ENCODE results near the gene PIAS4.
"Not testable (repeated sequence)": the region's sequence is repeated elsewhere in the genome, so short reads cannot be mapped to it uniquely, and the experiment has no call there.

Gene PIAS4

GRCh38 chr19:3998667-3999412, 8.7 kb upstream of the PIAS4 start:
- DNase-seq (ENCODE audit: low spot score) = not testable (repeated sequence)

DNA sequence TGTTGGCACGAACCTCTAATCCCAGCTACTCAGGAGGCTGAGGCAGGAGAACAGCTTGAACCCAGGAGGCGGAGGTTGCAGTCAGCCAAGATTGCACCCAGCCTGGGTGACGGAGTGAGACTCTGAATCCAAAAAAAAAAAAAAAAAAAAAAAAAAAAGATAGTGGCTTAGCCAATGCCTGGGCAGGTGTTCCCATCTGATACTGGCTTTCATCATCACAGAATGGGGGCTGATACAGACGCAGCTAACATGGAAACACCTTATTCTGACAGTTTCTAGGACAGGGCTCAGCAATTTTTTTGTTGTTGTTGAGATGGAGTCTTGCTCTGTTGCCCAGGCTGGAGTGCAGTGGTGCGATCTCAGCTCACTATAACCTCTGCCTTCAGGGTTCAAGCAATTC, 6.7 kb upstream of the PIAS4 start:
- peak; percentile 45 for DNase-seq (ENCODE audit: low spot score)

DNA sequence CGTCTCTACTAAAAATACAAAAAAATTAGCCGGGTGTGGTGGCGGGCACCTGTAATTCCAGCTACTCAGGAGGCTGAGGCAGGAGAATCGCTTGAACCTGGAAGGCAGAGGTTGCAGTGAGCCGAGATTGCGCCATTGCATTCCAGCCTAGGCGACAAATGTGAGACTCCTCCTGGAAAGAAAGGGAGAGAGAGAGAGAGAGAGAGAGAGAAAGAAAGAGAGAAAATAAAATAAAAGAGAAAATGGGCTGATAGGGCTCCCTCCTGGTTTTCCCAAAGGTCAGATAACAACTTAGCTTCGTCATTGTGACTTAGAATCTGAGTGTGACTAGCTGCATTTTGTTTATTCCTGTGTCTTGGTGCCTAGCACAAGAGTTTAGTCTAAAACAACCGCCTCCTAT, 2.1 kb upstream of the PIAS4 start:
- DNase-seq (ENCODE audit: low spot score) = peak; percentile 67

DNA sequence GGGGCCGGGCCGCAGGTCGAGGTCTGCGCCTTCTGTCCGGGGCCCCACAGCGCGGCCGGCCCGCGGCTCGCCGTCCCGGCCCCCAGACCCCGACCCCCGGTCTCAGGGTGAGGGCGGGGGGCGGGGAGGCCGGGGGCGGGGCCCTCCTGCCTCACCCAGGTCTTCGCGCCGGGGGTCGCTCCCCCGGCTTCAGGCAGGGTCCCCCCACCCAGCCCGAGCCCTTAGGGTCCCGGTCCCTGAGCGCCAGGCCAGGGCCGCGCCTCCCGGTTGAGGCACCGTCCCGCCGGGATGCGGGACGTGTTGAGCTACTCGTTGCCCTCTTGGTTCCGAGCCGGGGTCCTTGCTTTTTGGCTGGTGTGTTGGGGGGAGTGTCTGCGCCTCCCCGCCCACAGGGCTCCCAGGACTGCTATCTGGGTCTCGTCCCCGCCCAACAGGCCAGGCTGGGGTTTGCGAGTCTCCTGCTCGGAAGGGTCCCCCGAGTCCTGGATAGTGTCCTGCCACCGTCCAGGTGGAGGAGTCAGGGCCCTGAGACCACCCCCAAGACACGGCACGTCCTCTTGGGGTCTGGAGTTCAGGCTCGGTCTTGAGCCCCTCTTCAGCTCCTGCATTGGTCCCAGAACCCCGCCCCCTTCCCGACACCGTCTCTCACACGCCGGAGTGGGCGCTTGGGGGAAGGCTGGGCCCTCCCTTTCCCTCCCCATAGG, 452 bp downstream of the PIAS4 start:
- DNase-seq (ENCODE audit: low spot score) = peak; percentile 70

GRCh38 chr19:4009990-4010807, 2.7 kb downstream of the PIAS4 start:
- DNase-seq (ENCODE audit: low spot score) = no peak

- no peak for DNase-seq (ENCODE audit: low spot score)
Observed at GRCh38 chr19:4010808-4011110, 3.2 kb downstream of the PIAS4 start.

DNA sequence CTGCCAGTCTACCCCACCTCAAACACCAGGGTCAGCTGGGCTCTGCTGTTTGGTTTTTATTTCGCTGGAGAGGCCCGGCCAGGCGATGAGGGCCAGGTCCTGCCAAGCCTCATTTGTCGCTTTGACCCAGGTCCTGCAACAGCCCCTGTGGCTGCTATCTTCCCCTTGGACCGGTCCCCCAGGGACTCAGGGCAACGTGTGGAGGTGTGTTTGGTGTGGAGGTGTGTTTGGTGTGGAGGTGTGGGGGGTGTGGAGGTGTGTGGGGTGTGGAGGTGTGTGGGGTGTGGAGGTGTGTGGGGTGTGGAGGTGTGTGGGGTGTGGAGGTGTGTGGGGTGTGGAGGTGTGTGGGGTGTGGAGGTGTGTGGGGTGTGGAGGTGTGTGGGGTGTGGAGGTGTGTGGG, 3.9 kb downstream of the PIAS4 start:
- DNase-seq (ENCODE audit: low spot score) = not testable (repeated sequence)

DNA sequence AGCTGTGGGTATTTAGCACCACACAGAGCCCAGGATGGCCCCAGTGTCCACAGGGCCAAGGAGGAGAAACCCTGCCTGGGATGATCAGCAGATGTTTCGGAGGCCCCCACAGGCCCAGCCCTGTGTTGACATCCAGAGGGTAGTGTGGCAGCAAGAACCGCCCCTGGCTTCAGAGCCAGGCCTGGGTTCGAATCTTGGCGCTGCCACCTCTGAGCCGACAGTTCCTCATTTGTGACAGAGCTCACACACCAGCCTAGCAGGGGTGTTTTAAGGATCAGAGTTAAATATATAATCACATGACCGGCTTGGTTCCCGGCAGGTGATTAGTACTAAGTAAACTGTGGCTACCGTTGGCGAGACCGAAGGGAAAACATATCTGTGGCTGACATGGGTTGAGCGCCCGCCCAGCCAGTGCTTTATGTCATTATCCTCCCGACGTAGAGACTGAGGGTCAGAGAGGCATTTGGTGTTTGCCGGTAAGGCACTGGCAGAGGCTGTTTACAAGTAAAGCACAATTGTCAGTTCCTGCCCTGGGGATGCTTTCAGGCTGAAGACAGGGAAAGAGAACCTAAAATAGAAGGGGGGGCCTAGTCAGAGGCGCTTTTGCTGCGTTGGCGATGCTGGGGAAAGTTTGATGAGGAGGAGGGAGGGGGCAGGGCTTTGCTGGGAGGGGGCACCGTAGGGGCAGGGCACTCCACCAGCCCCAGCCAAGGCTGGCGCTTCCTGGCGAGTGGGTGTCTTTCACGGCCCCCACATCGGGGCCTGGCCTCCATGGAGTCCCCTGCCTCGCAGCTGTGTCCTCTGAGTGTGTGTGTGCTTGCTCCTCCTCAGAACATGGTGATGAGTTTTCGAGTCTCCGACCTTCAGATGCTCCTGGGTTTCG, 4.8 kb downstream of the PIAS4 start:
- DNase-seq (ENCODE audit: low spot score) = no peak

DNA sequence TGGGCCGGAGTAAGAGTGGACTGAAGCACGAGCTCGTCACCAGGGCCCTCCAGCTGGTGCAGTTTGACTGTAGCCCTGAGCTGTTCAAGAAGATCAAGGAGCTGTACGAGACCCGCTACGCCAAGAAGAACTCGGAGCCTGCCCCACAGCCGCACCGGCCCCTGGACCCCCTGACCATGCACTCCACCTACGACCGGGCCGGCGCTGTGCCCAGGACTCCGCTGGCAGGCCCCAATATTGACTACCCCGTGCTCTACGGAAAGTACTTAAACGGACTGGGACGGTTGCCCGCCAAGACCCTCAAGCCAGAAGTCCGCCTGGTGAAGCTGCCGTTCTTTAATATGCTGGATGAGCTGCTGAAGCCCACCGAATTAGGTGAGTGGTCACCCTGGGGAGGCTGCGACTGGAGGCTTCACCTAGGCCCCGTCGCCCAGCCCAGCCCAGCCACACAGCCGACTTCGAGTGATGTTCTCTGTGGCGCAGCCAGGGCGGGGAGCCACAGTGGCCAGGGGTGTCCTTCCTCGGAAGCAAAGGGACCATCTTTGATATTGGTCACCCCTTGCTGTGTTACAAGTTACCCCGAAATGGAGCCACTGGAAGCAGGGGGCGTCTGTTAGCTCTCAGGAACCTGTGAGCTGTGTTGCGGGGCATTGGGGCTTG, 5.6 kb downstream of the PIAS4 start:
- DNase-seq (ENCODE audit: low spot score) = no peak

GRCh38 chr19:4013886-4014540, 6.5 kb downstream of the PIAS4 start:
- no peak for DNase-seq (ENCODE audit: low spot score)

- peak; percentile 44 for DNase-seq (ENCODE audit: low spot score)
Observed at GRCh38 chr19:4014541-4015491, 7.3 kb downstream of the PIAS4 start.

GRCh38 chr19:4015705-4016402, 8.3 kb downstream of the PIAS4 start:
- no peak for DNase-seq (ENCODE audit: low spot score)

- no peak for DNase-seq (ENCODE audit: low spot score)
Observed at GRCh38 chr19:4016486-4016885, 8.9 kb downstream of the PIAS4 start.

GRCh38 chr19:4016903-4017638, 9.5 kb downstream of the PIAS4 start:
- DNase-seq (ENCODE audit: low spot score) = no peak

DNA sequence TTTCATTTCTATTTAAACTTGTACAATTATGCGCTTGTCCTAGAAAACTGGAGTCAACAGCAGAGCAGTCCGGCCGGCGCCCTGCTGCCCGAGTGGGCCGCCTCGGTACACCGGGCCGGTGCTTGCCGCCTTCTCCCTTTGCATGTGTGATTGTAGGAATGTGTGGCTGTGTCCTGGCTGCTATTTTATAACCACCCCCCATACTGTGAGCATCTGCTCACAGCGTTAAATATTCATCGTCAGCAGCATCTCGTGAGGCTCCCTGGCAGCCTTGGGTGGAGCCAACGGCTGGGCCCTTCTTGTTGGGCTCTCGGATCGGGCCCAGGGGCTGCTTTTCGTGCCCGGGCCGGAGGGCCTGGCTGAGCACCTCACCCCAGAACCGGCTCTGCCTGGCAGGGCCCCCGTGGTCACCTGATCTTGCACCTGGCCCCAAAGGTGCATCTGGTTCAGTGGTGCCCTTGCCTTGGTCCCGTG, 10.6 kb downstream of the PIAS4 start:
- DNase-seq (ENCODE audit: low spot score) = no peak

GRCh38 chr19:4018775-4019504, 11.4 kb downstream of the PIAS4 start:
- no peak for DNase-seq (ENCODE audit: low spot score)

DNA sequence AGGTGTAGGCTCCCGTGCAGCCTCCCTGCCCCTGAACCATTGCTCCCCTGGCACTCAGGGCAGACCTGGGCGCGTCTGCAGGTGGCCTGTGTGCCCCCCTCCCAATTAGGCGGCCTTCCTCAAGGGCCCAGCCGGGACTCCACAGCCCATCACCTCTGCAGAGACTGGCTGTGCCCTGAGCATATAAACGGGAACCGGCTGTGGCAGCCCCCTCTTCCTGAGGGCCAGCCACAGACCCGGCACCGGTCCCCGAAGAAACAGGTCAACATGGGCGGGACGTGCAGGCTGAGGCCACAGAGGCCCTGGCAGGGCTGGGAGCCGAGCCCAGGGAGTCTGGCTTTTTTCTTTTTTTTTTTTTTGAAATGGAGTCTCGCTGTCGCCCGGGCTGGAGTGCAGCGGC, 12.0 kb downstream of the PIAS4 start:
- DNase-seq (ENCODE audit: low spot score) = no peak

Data from hematopoietic multipotent progenitor cell treated with erythropoietin and hydrocortisone succinate and interleukin-3 and kit ligand, for 17 days (in vitro differentiated cells).